RWPE1 (cell line): ENCODE data around the gene NPHP3.

Experiments
- CTCF ChIA-PET: fragments of 350-600 bp; sonication (Branson Sonifier 250); formaldehyde crosslinking; extraction: SDS; loops from one replicate; lab custom pipeline; 2021; lab: Yijun Ruan, JAX
- POLR2A ChIA-PET: fragments of 400-600 bp; formaldehyde crosslinking; extraction: SDS; loops from one replicate; lab custom pipeline; 2020; ENCODE audit warnings: antibody characterized with exemption; ENCODE audit not compliant: low non-redundant PET; lab: Yijun Ruan, JAX
- DNase-seq: peaks from one replicate; pipeline ENCODE4 v3.0.0; 2012; ENCODE audit warnings: low spot score
- H3K27ac ChIP-seq: fragments of 450-650 bp; 2 replicates; pipeline ENCODE4 v1.5.1; 2017
- TF ChIP-seq, protein P1 (sequence below): fragments of 450-650 bp; conservative IDR thresholded peaks from 2 replicates; pipeline ENCODE4 v1.5.1; 2017; ENCODE audit warnings: low read depth, mild to moderate bottlenecking

Gene NPHP3

DNA sequence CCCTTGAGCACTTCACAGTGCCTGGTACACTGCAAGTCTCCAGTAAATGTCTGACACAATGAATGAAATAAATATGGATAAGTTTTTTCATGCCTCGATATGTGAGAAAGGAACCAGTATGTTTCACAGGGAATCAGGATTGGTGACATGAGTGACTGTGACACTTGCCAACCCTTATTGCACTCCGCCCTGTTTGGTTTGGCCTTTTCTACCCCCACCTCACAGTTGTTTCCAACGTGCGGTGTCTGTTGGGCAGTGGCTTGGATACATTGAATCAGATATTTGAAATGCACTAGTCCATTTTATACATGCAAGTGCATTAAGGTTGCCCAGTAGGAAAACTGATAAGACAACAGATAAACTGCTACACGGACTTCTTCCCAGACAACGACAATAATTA lies 2.0 kb downstream of the NPHP3 start:
- DNase-seq: no peak
- H3K27ac ChIP-seq: no peak overlapping the region
- CTCF ChIA-PET: interaction anchor here (0.7 kb wide), 1 partner anchor 62 kb away, joined by 4 read pairs; no protein-coding TSS in a partner anchor
- TF ChIP-seq, protein P1, sequence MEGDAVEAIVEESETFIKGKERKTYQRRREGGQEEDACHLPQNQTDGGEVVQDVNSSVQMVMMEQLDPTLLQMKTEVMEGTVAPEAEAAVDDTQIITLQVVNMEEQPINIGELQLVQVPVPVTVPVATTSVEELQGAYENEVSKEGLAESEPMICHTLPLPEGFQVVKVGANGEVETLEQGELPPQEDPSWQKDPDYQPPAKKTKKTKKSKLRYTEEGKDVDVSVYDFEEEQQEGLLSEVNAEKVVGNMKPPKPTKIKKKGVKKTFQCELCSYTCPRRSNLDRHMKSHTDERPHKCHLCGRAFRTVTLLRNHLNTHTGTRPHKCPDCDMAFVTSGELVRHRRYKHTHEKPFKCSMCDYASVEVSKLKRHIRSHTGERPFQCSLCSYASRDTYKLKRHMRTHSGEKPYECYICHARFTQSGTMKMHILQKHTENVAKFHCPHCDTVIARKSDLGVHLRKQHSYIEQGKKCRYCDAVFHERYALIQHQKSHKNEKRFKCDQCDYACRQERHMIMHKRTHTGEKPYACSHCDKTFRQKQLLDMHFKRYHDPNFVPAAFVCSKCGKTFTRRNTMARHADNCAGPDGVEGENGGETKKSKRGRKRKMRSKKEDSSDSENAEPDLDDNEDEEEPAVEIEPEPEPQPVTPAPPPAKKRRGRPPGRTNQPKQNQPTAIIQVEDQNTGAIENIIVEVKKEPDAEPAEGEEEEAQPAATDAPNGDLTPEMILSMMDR: no peak
- POLR2A ChIA-PET: no interaction called here

DNA sequence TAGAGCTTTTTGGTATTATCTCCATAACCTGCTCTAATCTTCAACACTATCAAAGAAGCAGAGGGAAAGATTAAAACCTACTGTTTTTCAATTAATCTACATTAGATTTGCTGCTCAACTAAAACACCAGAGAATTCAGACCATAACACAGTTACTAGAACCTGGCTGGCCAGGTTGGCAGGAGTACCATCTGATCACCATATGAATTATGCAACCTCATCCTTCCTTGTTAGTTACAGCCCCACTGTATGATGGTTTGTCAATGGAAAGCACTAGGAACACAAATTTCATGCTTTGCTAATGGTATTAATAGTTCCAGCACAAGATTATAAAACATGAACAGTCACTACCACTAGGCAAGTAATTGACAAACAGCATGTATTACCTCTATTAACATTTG lies 5.8 kb downstream of the NPHP3 start:
- ChIA-PET CTCF (interaction anchor here (0.7 to 1.2 kb wide), 2 partner anchors 27 to 57 kb away, joined by 3 to 8 read pairs; partner anchors contain the start of genes ACAD11 and UBA5), POLR2A (no interaction called here)

DNA sequence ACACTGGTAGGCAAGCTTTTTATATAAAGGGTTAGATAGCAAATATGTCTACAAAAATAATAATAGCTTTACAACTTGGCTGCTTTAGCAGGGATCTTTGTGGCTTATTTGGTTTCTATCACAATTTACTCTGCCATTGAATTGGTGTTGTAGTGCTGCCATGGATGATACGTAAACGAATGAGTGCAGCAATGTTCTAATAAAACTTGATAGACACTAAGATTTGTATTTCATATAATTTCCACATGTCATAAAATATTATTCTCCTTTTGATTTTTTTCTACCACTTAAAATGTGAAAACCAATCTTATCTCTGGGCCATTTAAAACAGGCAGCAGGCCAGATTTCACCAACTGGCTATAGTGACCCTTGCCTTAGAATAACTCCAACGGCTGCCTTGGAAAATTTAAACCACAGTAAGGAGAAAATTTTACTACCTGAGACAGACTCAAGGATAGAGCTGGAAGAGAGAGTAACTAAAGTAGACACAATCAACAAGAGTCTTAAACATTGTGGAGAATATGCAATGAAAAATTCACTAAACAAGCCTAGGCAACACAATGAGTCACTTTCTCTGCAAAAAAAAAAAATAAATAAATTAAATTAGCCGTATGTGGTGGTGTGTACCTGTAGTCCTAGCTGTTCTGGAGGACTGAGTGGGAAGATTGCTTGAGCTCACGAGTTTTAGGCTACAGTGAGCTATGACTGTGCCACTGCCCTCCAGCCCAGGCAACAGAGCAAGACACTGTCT lies 8.1 kb downstream of the NPHP3 start:
- CTCF ChIA-PET: no interaction called here
- POLR2A ChIA-PET: no interaction called here
- H3K27ac ChIP-seq: no peak overlapping the region
- no peak for DNase-seq
- TF ChIP-seq, protein P1: no peak

More for the DNA sequence above, 5.8 kb downstream of the NPHP3 start:
- TF ChIP-seq, protein P1: no peak
- DNase-seq: no peak
- no peak overlapping the region for H3K27ac ChIP-seq

GRCh38 chr3:132710311-132710710 lies 11.9 kb downstream of the NPHP3 start:
- ChIA-PET CTCF (no interaction called here), POLR2A (no interaction called here)
- TF ChIP-seq, protein P1: no peak
- H3K27ac ChIP-seq: no peak overlapping the region
- DNase-seq: no peak

GRCh38 chr3:132709761-132710160 lies 12.4 kb downstream of the NPHP3 start:
- ChIA-PET CTCF (interaction anchor here (0.5 kb wide), 1 partner anchor 13 kb away, joined by 4 read pairs; no protein-coding TSS in a partner anchor), POLR2A (no interaction called here)
- TF ChIP-seq, protein P1: no peak
- no peak for DNase-seq
- H3K27ac ChIP-seq: no peak overlapping the region

GRCh38 chr3:132703733-132704132 lies 18.5 kb downstream of the NPHP3 start:
- no peak for DNase-seq
- CTCF ChIA-PET: no interaction called here
- H3K27ac ChIP-seq: no peak overlapping the region
- TF ChIP-seq, protein P1: no peak
- POLR2A ChIA-PET: no interaction called here
